ENCODE data around the gene DYSF. TPM values are rescaled to one million over a fixed set of nuclear protein-coding genes. Genes with fewer than 3 reads are reported as not detected.

The DYSF gene
- total RNA-seq, 1 experiment from 2014 or later, result 5.5 TPM

DNA sequence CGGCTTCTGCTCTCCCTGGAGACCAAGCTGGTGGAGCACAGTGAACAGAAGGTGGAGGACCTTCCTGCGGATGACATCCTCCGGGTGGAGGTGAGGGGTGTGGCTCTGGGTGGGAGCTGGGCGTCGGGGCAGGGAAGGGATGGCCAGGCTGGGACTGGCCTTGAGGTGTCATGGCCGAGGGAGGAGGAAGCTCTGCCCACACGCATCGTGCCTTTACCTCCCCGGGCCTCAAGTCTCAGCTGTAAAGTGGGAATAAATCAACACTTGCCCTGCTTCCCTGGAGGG lies 98.2 kb downstream of the DYSF start:
- Histone ChIP-seq H3K14ac (ENCODE audit: insufficient read depth, low read length) (no peak overlapping the region), H3K79me1 (ENCODE audit: insufficient read depth, low read depth, low read length, poor library complexity, severe bottlenecking) (no peaks in the 10 kb centered on the region), H4K5ac (ENCODE audit: insufficient read length, low read depth, low read length) (no peak overlapping the region), H2AFZ (ENCODE audit: low read length) (no peak overlapping the region), H3K79me2 (ENCODE audit: insufficient read depth, low read length) (no peaks in the 10 kb centered on the region), H4K91ac (ENCODE audit: insufficient read length, low read depth, low read length) (no peak overlapping the region), H3K56ac (ENCODE audit: insufficient read length, low read depth, low read length) (no peak overlapping the region), H3K27me3 (ENCODE audit: insufficient read depth, low read length) (no peaks in the 10 kb centered on the region), H2AK5ac (ENCODE audit: insufficient read length, low read length) (no peak overlapping the region), H3K27ac (ENCODE audit: insufficient read length, low read depth, low read length) (no peak overlapping the region), H3K9me3 (ENCODE audit: control insufficient read depth, low read depth, low read length) (no peaks in the 10 kb centered on the region), H2BK120ac (ENCODE audit: low read depth, low read length, poor library complexity, severe bottlenecking) (no peak overlapping the region), H3T11ph (ENCODE audit: low read length) (no peak overlapping the region), H3K18ac (ENCODE audit: insufficient read length, low read depth, low read length) (no peak overlapping the region), H2BK12ac (ENCODE audit: insufficient read length, low read depth, low read length) (no peak overlapping the region), H3K23me2 (ENCODE audit: insufficient read length, low read depth, low read length, poor library complexity, severe bottlenecking) (no peaks in the 10 kb centered on the region), H3K4me1 (ENCODE audit: insufficient read depth, low read length) (no peaks in the 10 kb centered on the region), H2BK15ac (ENCODE audit: low read depth, low read length) (no peak overlapping the region), H4K20me1 (ENCODE audit: control insufficient read depth, insufficient read depth, insufficient read length) (no peaks in the 10 kb centered on the region), H2BK20ac (ENCODE audit: low read depth, low read length, poor library complexity, severe bottlenecking) (no peak overlapping the region), H2BK5ac (ENCODE audit: insufficient read length, low read length) (no peak overlapping the region), H3K9ac (ENCODE audit: extremely low read depth, insufficient read length, low read length) (no peak overlapping the region), H3K4me2 (ENCODE audit: insufficient read depth, insufficient read length, low read length) (no peak overlapping the region), H3K4ac (ENCODE audit: low read depth, low read length) (no peak overlapping the region), H4K8ac (replicated peaks; ENCODE audit: insufficient read length, low read depth, low read length) (no peak overlapping the region), H3K23ac (ENCODE audit: insufficient read length, low read depth, low read length) (no peak overlapping the region)
- H3K36me3 Mint-ChIP-seq (ENCODE audit: insufficient read depth in 1 of 3, low read depth in 3 of 3), result peaks cover 0 to 5% (median 4%) of the 10 kb centered on the region in 3 experiments; a peak in 4 of 7 replicates
- WGBS (ENCODE audit: extremely low coverage, insufficient read length, low lambda C conversion rate), result no CpG with 5 or more reads among the region's 9 CpGs
- TF ChIP-seq CTCF (conservative IDR thresholded peaks at IDR 0.05), result no peak
- no peak for DNase-seq
- H3K4me1 Mint-ChIP-seq, result no peaks in the 10 kb centered on the region
- no peaks in the 10 kb centered on the region for H3K27me3 Mint-ChIP-seq (ENCODE audit: low read depth)
- H3K4me3 Mint-ChIP-seq, result no peak overlapping the region
- H3K27ac Mint-ChIP-seq, result peak overlapping the region in 1 of 3 experiments; percentile 28; a peak in 1 of 7 replicates
- H3K9me3 Mint-ChIP-seq, result no peaks in the 10 kb centered on the region; a peak in 1 of 5 replicates

Measured in H9 (cell line).